Left ventricle myocardium superior (tissue), 1 donor: ENCODE data around the gene DGKI. TPM values are rescaled to one million over a fixed set of nuclear protein-coding genes. Genes with fewer than 3 reads are reported as not detected.
"Not testable (repeated sequence)": the region's sequence is repeated elsewhere in the genome, so short reads cannot be mapped to it uniquely, and the experiment has no call there.

Source experiments
- ATAC-seq: fragments of 200-7000 bp; cut with Tn5 transposase; one replicate; pipeline ENCODE4 v1.9.1; 2020; ENCODE audit warnings: mild to moderate bottlenecking, moderate library complexity
- DNase-seq: peaks from one replicate; pipeline ENCODE4 v3.0.0-alpha.2; 2020
- intact Hi-C: fragments of 100-400 bp; cut with micrococcal nuclease; formaldehyde crosslinking; loops from one replicate; pipeline ENCODE4 v1.11.0; 2022
- total RNA-seq: library from RNA; stranded (reverse); fragmentation: NEBNext Ultra II Directional; extraction: Animal tissue kit (Norgen Biotek cat#: 25700); gene quantifications from one replicate; pipeline ENCODE4 v1.2.1, GENCODE V29; 2021
- donor health status: DM: no; HTN: yes; CAD: no; lungs with severe emphysema.

DGKI gene
- total RNA-seq, 1 donor from 2014 or later = 0.47 TPM

- ATAC-seq, intact Hi-C loops, DNase-seq: not testable (repeated sequence)
These were observed 140.4 kb downstream of the DGKI start for GRCh38 chr7:137706330-137706729.

- intact Hi-C loops = no loop called here
- DNase-seq (no peak), ATAC-seq (no peak)
These were observed 142.1 kb downstream of the DGKI start for GRCh38 chr7:137704723-137705122.

- ATAC-seq = no peak
- intact Hi-C loops = no loop called here
These were observed 143.3 kb downstream of the DGKI start for GRCh38 chr7:137703291-137704010.

GRCh38 chr7:137696988-137697387, 149.8 kb downstream of the DGKI start:
- no peak for DNase-seq
- intact Hi-C loops = no loop called here
- ATAC-seq = no peak

More at GRCh38 chr7:137703291-137704010, 143.3 kb downstream of the DGKI start:
- DNase-seq = no peak

- no peak for ATAC-seq
- intact Hi-C loops = no loop called here
- DNase-seq = no peak
These were observed 150.4 kb downstream of the DGKI start for GRCh38 chr7:137696376-137696775.

- ATAC-seq (no peak), DNase-seq (no peak)
- intact Hi-C loops = no loop called here
These were observed 150.8 kb downstream of the DGKI start for GRCh38 chr7:137695942-137696341.

- ATAC-seq = no peak
- intact Hi-C loops = no loop called here
- no peak for DNase-seq
These were observed 151.3 kb downstream of the DGKI start for GRCh38 chr7:137695494-137695893.

- intact Hi-C loops = no loop called here
- DNase-seq (no peak), ATAC-seq (no peak)
These were observed 152.4 kb downstream of the DGKI start for GRCh38 chr7:137694405-137694804.

- DNase-seq (no peak), ATAC-seq (no peak)
- intact Hi-C loops = no loop called here
These were observed 154.4 kb downstream of the DGKI start for GRCh38 chr7:137692399-137692798.

- intact Hi-C loops = no loop called here
- no peak for ATAC-seq
- no peak for DNase-seq
These were observed 155.2 kb downstream of the DGKI start for GRCh38 chr7:137691566-137691965.

- intact Hi-C loops = no loop called here
These were observed 156.1 kb downstream of the DGKI start for GRCh38 chr7:137690635-137691034.

GRCh38 chr7:137689761-137690160, 157.0 kb downstream of the DGKI start:
- ATAC-seq (no peak), DNase-seq (no peak)
- intact Hi-C loops = no loop called here

More at GRCh38 chr7:137690635-137691034, 156.1 kb downstream of the DGKI start:
- DNase-seq (no peak), ATAC-seq (no peak)

GRCh38 chr7:137687556-137688265, 159.1 kb downstream of the DGKI start:
- ATAC-seq = no peak
- intact Hi-C loops = no loop called here
- no peak for DNase-seq

GRCh38 chr7:137685433-137686164, 161.2 kb downstream of the DGKI start:
- ATAC-seq = no peak
- intact Hi-C loops = no loop called here
- no peak for DNase-seq

- intact Hi-C loops = no loop called here
- DNase-seq (peak; percentile 41), ATAC-seq (peak; percentile 78)
These were observed 162.0 kb downstream of the DGKI start for GRCh38 chr7:137684776-137685175.

- DNase-seq (no peak), ATAC-seq (no peak)
- intact Hi-C loops = no loop called here
These were observed 162.5 kb downstream of the DGKI start for GRCh38 chr7:137684316-137684715.

- DNase-seq (no peak), ATAC-seq (no peak)
- intact Hi-C loops = no loop called here
These were observed 164.2 kb downstream of the DGKI start for GRCh38 chr7:137682596-137682995.

- ATAC-seq = peak; percentile 36
- intact Hi-C loops = no loop called here
These were observed 164.9 kb downstream of the DGKI start for GRCh38 chr7:137681657-137682562.

More at GRCh38 chr7:137681657-137682562, 164.9 kb downstream of the DGKI start:
- no peak for DNase-seq
